Upper lobe of left lung (tissue), 6 donors: ENCODE results near the gene TMEM258. TPM values are rescaled to one million over a fixed set of nuclear protein-coding genes. Genes with fewer than 3 reads are reported as not detected.

Experiments used
- ATAC-seq, 2 donors: fragments of 200-7000 bp; cut with Tn5 transposase; one replicate each; pipeline ENCODE4 v1.9.1; 2022; ENCODE audit warnings: mild to moderate bottlenecking in 2 of 2, moderate library complexity in 2 of 2; ENCODE audit not compliant: low FRiP score in 2 of 2
- DNase-seq, 2 donors: peaks; one replicate each; pipeline ENCODE4 v3.0.0-alpha.2; 2019 to 2020
- H3K27ac ChIP-seq, 4 donors: fragments of 200-600 bp; sonication (generic); one replicate each; pipeline ENCODE4 v1.5.1; 2016 to 2019
- H3K27me3 ChIP-seq, 4 donors: fragments of 200-600 bp; sonication (generic); one replicate each; pipeline ENCODE4 v1.5.1; 2017 to 2019
- H3K36me3 ChIP-seq, 4 donors: fragments of 200-600 bp; sonication (generic); one replicate each; pipeline ENCODE4 v1.5.1; 2016 to 2019
- H3K4me1 ChIP-seq, 4 donors: fragments of 200-600 bp; sonication (generic); one replicate each; pipeline ENCODE4 v1.5.1; 2018 to 2019
- H3K4me3 ChIP-seq, 4 donors: fragments of 200-600 bp; sonication (generic); one replicate each; pipeline ENCODE4 v1.5.1; 2017 to 2019; ENCODE audit warnings: mild to moderate bottlenecking in 2 of 4, moderate library complexity in 1 of 4
- H3K9me3 ChIP-seq, 4 donors: fragments of 200-600 bp; sonication (generic); one replicate each; pipeline ENCODE4 v1.5.1; 2018 to 2019
- EP300 ChIP-seq, 4 donors: sonication (generic); formaldehyde crosslinking; IDR thresholded peaks; one replicate each; pipeline ENCODE4 v1.5.1; 2017; ENCODE audit warnings: antibody characterized with exemption in 4 of 4, control low read depth in 2 of 4
- POLR2A ChIP-seq, 4 donors: fragments of 450-650 bp; IDR thresholded peaks; one replicate each; pipeline ENCODE4 v1.5.1; 2016 to 2017; ENCODE audit warnings: antibody characterized with exemption in 4 of 4, mild to moderate bottlenecking in 2 of 4
- POLR2AphosphoS5 ChIP-seq, 2 donors: sonication (generic); formaldehyde crosslinking; IDR thresholded peaks; one replicate each; pipeline ENCODE4 v1.5.1; 2017; ENCODE audit warnings: antibody characterized with exemption in 2 of 2
- WGBS, 2 donors: methylation state at CpG; one replicate each; pipeline ENCODE4 v1.1.5; 2017 to 2018; 5-methylcytosine and 5-hydroxymethylcytosine counted together
- total RNA-seq, 6 donors: library from RNA; depleted of rRNA in 4 of 6; stranded (reverse); fragments of >200 nt in 4 of 6; gene quantifications; one replicate each; pipeline versions ENCODE4 v1.1.0 to v1.2.1, GENCODE V29; 2016 to 2021
- TF ChIP-seq, protein P1 (sequence below), 6 experiments: fragments of 450-650 bp in 4 of 6; fragments of 200-600 bp in 2 of 6; sonication (generic) in 2 of 6; IDR thresholded peaks; one replicate each; pipeline ENCODE4 v1.5.1; 2016 to 2019; ENCODE audit warnings: antibody characterized with exemption in 6 of 6
- donor health status: DM: no; HTN: no; CAD: no; lungs with moderate emphysema.
- donor health status: DM: no; HTN: yes; CAD: no; lungs with severe emphysema.

The TMEM258 gene
- total RNA-seq, 6 donors from 2014 or later, result 8.4 to 106 (median 34.9) TPM

DNA sequence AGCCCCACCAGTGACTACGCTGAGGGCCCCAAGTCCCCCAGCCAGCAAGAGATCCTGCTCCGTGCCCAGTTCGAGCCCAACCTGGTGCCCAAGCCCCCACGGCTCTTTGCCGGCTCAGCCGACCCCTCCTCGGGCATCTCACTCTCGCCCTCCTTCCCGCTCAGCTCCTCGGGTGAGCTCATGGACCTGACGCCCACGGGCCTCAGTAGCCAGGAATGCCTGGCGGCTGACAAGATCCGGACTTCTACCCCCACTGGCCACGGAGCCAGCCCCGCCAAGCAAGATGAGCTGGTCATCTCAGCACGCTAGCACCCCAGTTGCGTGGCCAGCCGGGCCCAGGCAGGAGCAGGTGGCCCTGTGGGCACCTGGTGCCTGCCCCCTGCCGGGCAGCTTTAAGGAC is 48.2 kb downstream of the TMEM258 start:
- 89 to 92% methylated on average over 15 to 16 of the region's 20 CpGs for WGBS, 2 donors
- DNase-seq (peak in 1 of 2 donors; percentile 72), ATAC-seq (no peak)
- peaks cover 0 to 26% (median 4%) of the 10 kb centered on the region in 4 donors for H3K36me3 ChIP-seq
- no peaks in the 10 kb centered on the region for H3K27me3 ChIP-seq
- TF ChIP-seq EP300 (IDR thresholded peaks at IDR 0.05), result no peak
- TF ChIP-seq, protein P1, sequence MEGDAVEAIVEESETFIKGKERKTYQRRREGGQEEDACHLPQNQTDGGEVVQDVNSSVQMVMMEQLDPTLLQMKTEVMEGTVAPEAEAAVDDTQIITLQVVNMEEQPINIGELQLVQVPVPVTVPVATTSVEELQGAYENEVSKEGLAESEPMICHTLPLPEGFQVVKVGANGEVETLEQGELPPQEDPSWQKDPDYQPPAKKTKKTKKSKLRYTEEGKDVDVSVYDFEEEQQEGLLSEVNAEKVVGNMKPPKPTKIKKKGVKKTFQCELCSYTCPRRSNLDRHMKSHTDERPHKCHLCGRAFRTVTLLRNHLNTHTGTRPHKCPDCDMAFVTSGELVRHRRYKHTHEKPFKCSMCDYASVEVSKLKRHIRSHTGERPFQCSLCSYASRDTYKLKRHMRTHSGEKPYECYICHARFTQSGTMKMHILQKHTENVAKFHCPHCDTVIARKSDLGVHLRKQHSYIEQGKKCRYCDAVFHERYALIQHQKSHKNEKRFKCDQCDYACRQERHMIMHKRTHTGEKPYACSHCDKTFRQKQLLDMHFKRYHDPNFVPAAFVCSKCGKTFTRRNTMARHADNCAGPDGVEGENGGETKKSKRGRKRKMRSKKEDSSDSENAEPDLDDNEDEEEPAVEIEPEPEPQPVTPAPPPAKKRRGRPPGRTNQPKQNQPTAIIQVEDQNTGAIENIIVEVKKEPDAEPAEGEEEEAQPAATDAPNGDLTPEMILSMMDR (IDR thresholded peaks at IDR 0.05), result no peak
- TF ChIP-seq POLR2A (IDR thresholded peaks at IDR 0.05), result no peak
- no peak for TF ChIP-seq POLR2AphosphoS5 (IDR thresholded peaks at IDR 0.05)
- H3K9me3 ChIP-seq, result no peaks in the 10 kb centered on the region
- peaks cover 0 to 14% (median 4%) of the 10 kb centered on the region in 4 donors for H3K4me1 ChIP-seq
- no peak overlapping the region for H3K4me3 ChIP-seq
- no peak overlapping the region for H3K27ac ChIP-seq

DNA sequence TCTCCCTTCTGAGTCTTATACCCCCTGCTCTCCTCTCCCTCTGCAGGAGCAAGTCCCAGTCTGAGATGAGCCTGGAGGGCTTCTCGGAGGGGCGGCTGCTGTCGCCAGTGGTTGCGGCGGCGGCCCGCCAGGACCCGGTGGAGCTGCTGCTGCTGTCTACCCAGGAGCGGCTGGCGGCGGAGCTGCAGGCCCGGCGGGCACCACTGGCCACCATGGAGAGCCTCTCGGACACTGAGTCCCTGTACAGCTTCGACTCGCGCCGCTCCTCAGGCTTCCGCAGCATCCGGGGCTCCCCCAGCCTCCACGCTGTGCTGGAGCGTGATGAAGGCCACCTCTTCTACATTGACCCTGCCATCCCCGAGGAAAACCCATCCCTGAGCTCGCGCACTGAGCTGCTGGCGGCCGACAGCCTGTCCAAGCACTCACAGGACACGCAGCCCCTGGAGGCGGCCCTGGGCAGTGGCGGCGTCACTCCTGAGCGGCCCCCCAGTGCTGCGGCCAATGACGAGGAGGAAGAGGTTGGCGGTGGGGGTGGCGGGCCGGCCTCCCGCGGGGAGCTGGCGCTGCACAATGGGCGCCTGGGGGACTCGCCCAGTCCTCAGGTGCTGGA is 48.8 kb downstream of the TMEM258 start:
- ATAC-seq (no peak), DNase-seq (peak in 1 of 2 donors; percentile 85)
- WGBS, 2 donors, result 88 to 96% methylated on average over 9 to 41 of the region's 42 CpGs
- peaks cover 0 to 26% (median 4%) of the 10 kb centered on the region in 4 donors for H3K36me3 ChIP-seq
- no peaks in the 10 kb centered on the region for H3K9me3 ChIP-seq
- no peak overlapping the region for H3K4me3 ChIP-seq
- H3K27ac ChIP-seq, result no peak overlapping the region
- no peaks in the 10 kb centered on the region for H3K27me3 ChIP-seq
- peaks cover 0 to 14% (median 4%) of the 10 kb centered on the region in 4 donors for H3K4me1 ChIP-seq
- TF ChIP-seq, protein P1 (IDR thresholded peaks at IDR 0.05), result no peak
- TF ChIP-seq POLR2AphosphoS5 (IDR thresholded peaks at IDR 0.05), result no peak
- TF ChIP-seq EP300 (IDR thresholded peaks at IDR 0.05), result no peak
- TF ChIP-seq POLR2A (IDR thresholded peaks at IDR 0.05), result no peak

DNA sequence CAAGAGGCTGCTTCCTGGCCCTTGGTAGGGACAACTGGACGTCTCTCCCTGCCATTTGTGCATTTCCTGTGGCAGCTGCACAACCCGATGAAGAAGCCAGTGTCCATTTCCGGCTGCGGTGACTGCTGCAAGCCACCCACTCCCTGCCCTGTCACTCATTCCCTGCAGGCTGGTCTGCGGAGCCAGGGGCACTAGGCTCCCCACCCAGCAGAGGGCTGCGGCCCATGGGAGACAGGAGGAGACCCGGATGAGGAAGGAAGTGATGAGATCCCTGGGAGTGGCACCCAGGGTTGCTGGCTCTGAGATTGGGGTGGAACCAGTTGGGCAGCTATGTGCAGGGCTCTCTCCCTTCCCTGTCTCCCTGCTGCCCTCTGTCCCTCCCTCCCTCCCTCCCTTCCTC is 50.0 kb downstream of the TMEM258 start:
- TF ChIP-seq POLR2A (IDR thresholded peaks at IDR 0.05) (no peak), EP300 (IDR thresholded peaks at IDR 0.05) (no peak), POLR2AphosphoS5 (IDR thresholded peaks at IDR 0.05) (no peak)
- TF ChIP-seq, protein P1 (IDR thresholded peaks at IDR 0.05), result no peak
- no peaks in the 10 kb centered on the region for H3K27me3 ChIP-seq
- H3K27ac ChIP-seq, result no peak overlapping the region
- ATAC-seq, result peak in 1 of 2 donors; percentile 72
- 0 to 48% methylated on average over 1 to 7 of the region's 7 CpGs for WGBS, 2 donors
- H3K4me1 ChIP-seq, result peaks cover 0 to 7% (median 4%) of the 10 kb centered on the region in 4 donors
- H3K36me3 ChIP-seq, result peaks cover 0 to 35% (median 4%) of the 10 kb centered on the region in 4 donors
- H3K9me3 ChIP-seq, result no peaks in the 10 kb centered on the region
- H3K4me3 ChIP-seq, result no peak overlapping the region
- peak; percentile 30 to 54 for DNase-seq

DNA sequence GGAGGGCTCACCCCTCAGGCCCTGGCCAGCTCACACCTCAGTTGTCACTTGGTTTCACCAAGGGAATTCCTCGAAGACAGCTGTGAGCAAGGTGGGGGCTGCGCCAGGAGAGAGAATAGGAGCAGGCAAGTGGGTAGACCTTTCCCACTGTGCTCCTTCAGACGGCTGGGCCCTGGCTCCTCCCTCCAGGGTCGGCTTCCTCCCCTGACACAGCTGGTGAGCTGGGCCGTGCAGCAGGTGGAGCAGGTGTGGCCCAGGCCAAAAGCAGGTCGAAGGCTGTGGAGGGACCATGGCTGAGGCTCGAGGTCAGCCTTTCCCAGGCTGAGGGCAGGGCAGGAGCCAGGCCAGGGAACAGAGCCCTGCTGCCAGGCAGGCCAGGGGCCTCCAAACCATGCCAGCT is 52.4 kb downstream of the TMEM258 start:
- peaks cover 0 to 57% (median 7%) of the 10 kb centered on the region in 4 donors for H3K36me3 ChIP-seq
- peak in 1 of 2 donors; percentile 48 for DNase-seq
- H3K4me3 ChIP-seq, result no peak overlapping the region
- H3K9me3 ChIP-seq, result no peaks in the 10 kb centered on the region
- TF ChIP-seq, protein P1 (IDR thresholded peaks at IDR 0.05), result no peak
- TF ChIP-seq EP300 (IDR thresholded peaks at IDR 0.05) (no peak), POLR2AphosphoS5 (IDR thresholded peaks at IDR 0.05) (no peak), POLR2A (IDR thresholded peaks at IDR 0.05) (no peak)
- WGBS, 2 donors, result 69 to 83% methylated on average over 4 to 5 of the region's 7 CpGs
- peaks cover 0 to 7% (median 4%) of the 10 kb centered on the region in 4 donors for H3K4me1 ChIP-seq
- ATAC-seq, result no peak
- no peak overlapping the region for H3K27ac ChIP-seq
- no peaks in the 10 kb centered on the region for H3K27me3 ChIP-seq

DNA sequence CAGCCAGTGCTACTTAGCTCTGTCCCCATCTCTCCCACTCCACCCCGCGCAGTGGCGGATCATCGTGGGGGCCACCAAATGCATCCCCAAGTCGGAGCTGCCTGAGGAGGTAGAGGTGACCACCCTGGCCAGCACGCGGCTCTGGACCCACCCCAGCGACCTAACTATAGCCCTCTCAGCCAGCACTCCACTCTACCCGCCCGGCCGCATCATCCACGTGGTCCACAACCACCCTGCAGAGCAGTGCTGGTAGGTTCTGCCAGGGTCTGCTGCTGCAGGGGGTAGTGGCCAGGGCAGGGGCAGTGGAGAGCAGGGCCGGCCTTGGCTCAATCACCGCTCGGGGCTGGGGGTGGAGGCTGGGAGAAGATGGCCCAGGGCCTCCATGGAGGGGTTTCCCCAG is 53.0 kb downstream of the TMEM258 start:
- 94 to 100% methylated on average over 2 to 15 of the region's 15 CpGs for WGBS, 2 donors
- no peaks in the 10 kb centered on the region for H3K9me3 ChIP-seq
- peaks cover 0 to 59% (median 7%) of the 10 kb centered on the region in 4 donors for H3K36me3 ChIP-seq
- peak in 1 of 2 donors; percentile 68 for DNase-seq
- no peak overlapping the region for H3K4me3 ChIP-seq
- peaks cover 0 to 7% (median 4%) of the 10 kb centered on the region in 4 donors for H3K4me1 ChIP-seq
- H3K27ac ChIP-seq, result no peak overlapping the region
- TF ChIP-seq POLR2AphosphoS5 (IDR thresholded peaks at IDR 0.05) (no peak), POLR2A (IDR thresholded peaks at IDR 0.05) (no peak), EP300 (IDR thresholded peaks at IDR 0.05) (no peak)
- TF ChIP-seq, protein P1 (IDR thresholded peaks at IDR 0.05), result no peak
- no peaks in the 10 kb centered on the region for H3K27me3 ChIP-seq
- ATAC-seq, result no peak
